DND-41 (cell line): ENCODE data around the gene OR2A5.

Source experiments
- ATAC-seq: fragments of 200-7000 bp; cut with Tn5 transposase; 3 replicates; pipeline ENCODE4 v1.9.1; 2021; ENCODE audit warnings: low read depth; ENCODE audit not compliant: insufficient read depth
- DNase-seq: peaks from one replicate; pipeline ENCODE4 v3.0.0-alpha.2; 2020
- H2AFZ ChIP-seq: 2 replicates; pipeline ENCODE4 v1.6.0; 2012; ENCODE audit warnings: low read depth, low read length
- H3K27ac ChIP-seq: 2 replicates; pipeline ENCODE4 v1.5.1; 2012; ENCODE audit warnings: low read length, inconsistent platforms
- H3K27me3 ChIP-seq: fragments of 200-600 bp; sonication (generic); 2 replicates; pipeline ENCODE4 v1.6.0; 2012; ENCODE audit warnings: low read length, mild to moderate bottlenecking, inconsistent platforms; ENCODE audit not compliant: insufficient read depth, poor library complexity
- H3K36me3 ChIP-seq: 2 replicates; pipeline ENCODE4 v1.5.1; 2012; ENCODE audit warnings: low read length, inconsistent platforms; ENCODE audit not compliant: insufficient read depth
- H3K4me1 ChIP-seq: 2 replicates; pipeline ENCODE4 v1.5.1; 2012; ENCODE audit warnings: mild to moderate bottlenecking, low read length; ENCODE audit not compliant: insufficient read depth
- H3K4me2 ChIP-seq: 2 replicates; pipeline ENCODE4 v1.6.0; 2012; ENCODE audit warnings: mild to moderate bottlenecking, moderate library complexity, low read length, inconsistent platforms; ENCODE audit not compliant: insufficient read depth
- H3K4me3 ChIP-seq, 2 experiments: fragments of 200-600 bp in 1 of 2; shearing (Covaris generic) in 1 of 2; 2 replicates each; pipeline ENCODE4 v1.5.1; 2012 to 2016; ENCODE audit warnings: inconsistent platforms in 2 of 2, low read length in 2 of 2, mild to moderate bottlenecking in 2 of 2, low read depth in 1 of 2, moderate library complexity in 1 of 2
- H3K79me2 ChIP-seq: 2 replicates; pipeline ENCODE4 v1.6.0; 2012; ENCODE audit warnings: low read length, inconsistent platforms; ENCODE audit not compliant: insufficient read depth
- H3K9ac ChIP-seq: 2 replicates; pipeline ENCODE4 v1.6.0; 2012; ENCODE audit warnings: low read depth, mild to moderate bottlenecking, inconsistent platforms, low read length, moderate library complexity
- H3K9me3 ChIP-seq: 2 replicates; pipeline ENCODE4 v1.5.1; 2012; ENCODE audit warnings: low read length, moderate library complexity, mild to moderate bottlenecking, inconsistent platforms; ENCODE audit not compliant: insufficient read depth, severe bottlenecking
- H4K20me1 ChIP-seq: 2 replicates; pipeline ENCODE4 v1.6.0; 2012; ENCODE audit warnings: low read length; ENCODE audit not compliant: insufficient read depth
- CTCF ChIP-seq: IDR thresholded peaks from 2 replicates; pipeline ENCODE4 v1.5.1; 2012; ENCODE audit warnings: borderline replicate concordance, low read length, moderate library complexity, mild to moderate bottlenecking; ENCODE audit not compliant: poor library complexity, severe bottlenecking; ENCODE audit errors: extremely low read depth
- EZH2 ChIP-seq: IDR thresholded peaks from 3 replicates; pipeline ENCODE4 v1.6.1; 2012; ENCODE audit warnings: borderline replicate concordance, low read depth, mild to moderate bottlenecking, moderate library complexity, low read length, inconsistent platforms; ENCODE audit not compliant: severe bottlenecking

OR2A5 gene

DNA sequence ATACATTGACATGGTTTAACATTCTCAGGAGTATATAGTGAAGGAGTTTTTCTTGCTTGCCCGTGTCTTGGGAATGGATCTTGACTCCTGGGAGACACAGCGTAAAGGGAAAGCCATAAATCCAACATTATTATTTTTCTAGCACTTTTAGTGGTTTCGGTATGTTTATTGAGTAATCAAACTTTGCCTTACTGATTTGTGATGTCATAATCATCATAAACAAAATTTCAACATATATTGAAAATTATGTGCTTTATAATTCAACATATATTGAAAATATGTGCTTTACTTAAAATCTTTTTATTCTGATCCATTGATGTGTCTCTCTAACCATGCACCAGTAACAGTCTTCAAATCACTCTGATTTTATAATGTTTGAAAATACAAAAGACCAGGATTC lies 20.2 kb upstream of the OR2A5 start:
- no peak overlapping the region for H3K4me3 ChIP-seq
- no peaks in the 10 kb centered on the region for H3K4me1 ChIP-seq
- TF ChIP-seq EZH2 = no peak
- no peak for TF ChIP-seq CTCF
- H3K4me2 ChIP-seq = no peak overlapping the region
- no peaks in the 10 kb centered on the region for H3K36me3 ChIP-seq
- H3K27me3 ChIP-seq = no peaks in the 10 kb centered on the region
- DNase-seq = no peak
- no peak overlapping the region for H3K27ac ChIP-seq
- no peak overlapping the region for H2AFZ ChIP-seq
- no peaks in the 10 kb centered on the region for H3K9me3 ChIP-seq
- no peak for ATAC-seq
- H3K79me2 ChIP-seq = no peaks in the 10 kb centered on the region
- no peaks in the 10 kb centered on the region for H4K20me1 ChIP-seq
- H3K9ac ChIP-seq = no peak overlapping the region

GRCh38 chr7:144032516-144032915 lies 16.2 kb upstream of the OR2A5 start:
- Histone ChIP-seq H4K20me1 (no peaks in the 10 kb centered on the region), H2AFZ (no peak overlapping the region)

GRCh38 chr7:144032985-144033709 lies 15.6 kb upstream of the OR2A5 start:
- Histone ChIP-seq H3K79me2 (no peaks in the 10 kb centered on the region), H3K36me3 (no peaks in the 10 kb centered on the region), H3K27me3 (no peaks in the 10 kb centered on the region), H2AFZ (no peak overlapping the region), H3K4me3 (no peak overlapping the region), H3K9ac (no peak overlapping the region), H3K27ac (no peak overlapping the region), H4K20me1 (no peaks in the 10 kb centered on the region), H3K9me3 (no peaks in the 10 kb centered on the region), H3K4me1 (no peaks in the 10 kb centered on the region), H3K4me2 (no peak overlapping the region)
- ATAC-seq = no peak
- no peak for TF ChIP-seq CTCF
- no peak for TF ChIP-seq EZH2
- no peak for DNase-seq

More at GRCh38 chr7:144032516-144032915, 16.2 kb upstream of the OR2A5 start:
- Histone ChIP-seq H3K36me3 (no peaks in the 10 kb centered on the region), H3K9me3 (no peaks in the 10 kb centered on the region), H3K9ac (no peak overlapping the region), H3K27me3 (no peaks in the 10 kb centered on the region), H3K27ac (no peak overlapping the region), H3K4me2 (no peak overlapping the region), H3K4me1 (no peaks in the 10 kb centered on the region), H3K4me3 (no peak overlapping the region), H3K79me2 (no peaks in the 10 kb centered on the region)
- ATAC-seq = no peak
- TF ChIP-seq CTCF (no peak), EZH2 (no peak)
- no peak for DNase-seq

DNA sequence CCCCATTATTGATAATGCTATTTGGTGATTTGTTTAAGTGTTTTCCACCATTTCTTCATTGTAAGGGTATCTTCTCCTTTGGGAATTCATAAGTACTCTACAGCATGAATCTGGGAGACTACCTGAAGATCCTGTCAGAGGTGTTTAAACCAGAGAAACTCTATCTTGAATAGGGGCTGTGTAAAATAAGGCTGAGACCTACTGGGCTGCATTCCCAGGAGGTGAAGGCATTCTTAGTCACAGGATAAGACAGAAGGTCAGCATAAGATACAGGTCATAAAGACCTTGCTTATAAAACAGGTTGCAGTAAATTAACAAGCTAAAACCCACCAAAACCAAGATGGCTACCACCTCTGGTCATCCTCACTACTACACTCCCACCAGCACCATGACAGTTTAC lies 13.4 kb upstream of the OR2A5 start:
- H3K79me2 ChIP-seq = no peaks in the 10 kb centered on the region
- H3K4me2 ChIP-seq = no peak overlapping the region
- DNase-seq (no peak), ATAC-seq (no peak)
- no peaks in the 10 kb centered on the region for H3K36me3 ChIP-seq
- no peaks in the 10 kb centered on the region for H4K20me1 ChIP-seq
- H3K27ac ChIP-seq = no peak overlapping the region
- no peak overlapping the region for H2AFZ ChIP-seq
- no peak overlapping the region for H3K9ac ChIP-seq
- H3K4me3 ChIP-seq = no peak overlapping the region
- H3K27me3 ChIP-seq = no peaks in the 10 kb centered on the region
- H3K4me1 ChIP-seq = no peaks in the 10 kb centered on the region
- TF ChIP-seq CTCF (no peak), EZH2 (no peak)
- H3K9me3 ChIP-seq = no peaks in the 10 kb centered on the region
